OCI-M2 (cell line): ENCODE results near the gene CORO1A.
"Not testable (repeated sequence)": the region's sequence is repeated elsewhere in the genome, so short reads cannot be mapped to it uniquely, and the experiment has no call there.

Experiments used
- DNase-seq: peaks from one replicate; lab custom pipeline; 2025; ENCODE audit not compliant: unreplicated experiment; lab: John Stamatoyannopoulos, UW

CORO1A gene

DNA sequence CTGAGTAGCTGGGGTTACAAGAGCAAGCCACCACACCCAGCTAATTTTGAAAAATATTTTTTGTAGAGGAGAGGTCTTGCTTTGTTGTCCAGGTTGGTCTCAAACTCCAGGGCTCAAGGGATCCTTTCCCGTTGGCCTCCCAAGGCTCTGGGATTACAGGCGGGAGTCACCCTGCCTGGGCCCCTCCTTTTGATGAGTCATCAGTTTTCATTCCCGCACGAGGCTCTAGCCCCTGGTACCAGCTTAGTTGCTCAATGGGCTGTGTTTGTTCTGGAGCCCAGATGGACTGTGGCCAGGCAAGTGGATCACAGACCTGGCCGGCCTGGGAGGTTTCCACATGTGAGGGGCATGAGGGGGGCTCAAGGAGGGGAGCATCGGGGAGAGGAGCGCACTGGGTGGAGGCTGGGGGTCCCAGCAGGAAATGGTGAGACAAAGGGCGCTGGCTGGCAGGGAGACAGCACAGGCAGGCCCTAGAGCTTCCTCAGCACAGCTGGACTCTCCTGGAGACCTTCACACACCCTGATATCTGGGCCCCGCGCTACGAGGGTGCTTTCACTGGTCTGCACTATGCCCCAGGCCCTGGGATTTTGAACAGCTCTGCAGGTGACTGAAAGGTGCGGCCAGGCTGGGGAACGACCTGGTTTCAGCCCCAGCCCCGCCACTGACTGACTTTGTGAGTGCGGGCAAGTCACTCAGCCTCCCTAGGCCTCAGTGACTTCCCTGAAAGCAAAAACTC is 16.4 kb downstream of the CORO1A start:
- DNase-seq = not testable (repeated sequence)

DNA sequence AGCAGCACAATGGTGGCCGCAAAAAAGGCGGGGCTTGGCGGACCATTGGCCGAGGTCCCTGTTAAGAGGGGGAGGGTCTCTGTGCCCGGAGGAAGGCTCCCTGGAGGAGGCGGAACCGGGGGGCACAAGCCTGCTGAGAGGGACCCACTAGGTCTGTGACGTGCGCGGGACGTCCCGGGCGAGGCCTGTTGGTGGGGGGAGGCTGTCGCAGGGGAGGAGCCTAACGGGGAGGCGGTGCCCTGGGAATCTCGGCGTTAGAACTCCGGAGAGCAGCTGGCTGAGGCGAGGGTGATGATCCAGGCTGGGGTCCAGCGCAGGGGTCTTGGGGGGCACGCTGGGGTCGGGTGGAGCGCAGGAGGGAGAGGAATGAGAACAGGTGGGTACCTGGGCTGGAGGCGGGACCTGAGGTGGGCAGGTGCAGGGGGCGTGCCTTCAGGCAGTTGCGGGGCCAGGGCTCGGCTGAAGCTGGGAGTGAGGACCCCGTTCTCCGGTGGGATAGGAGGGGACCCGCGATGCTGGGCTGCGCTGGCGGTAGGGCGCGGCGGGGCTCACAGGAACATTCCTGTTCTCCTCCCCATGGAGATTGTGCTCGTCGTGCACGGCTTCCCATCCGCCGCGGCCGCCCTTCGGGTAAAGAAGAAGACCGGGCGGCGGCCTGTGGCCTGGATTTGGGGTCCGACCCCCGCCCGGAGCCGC is 22.3 kb downstream of the CORO1A start:
- DNase-seq = not testable (repeated sequence)

DNA sequence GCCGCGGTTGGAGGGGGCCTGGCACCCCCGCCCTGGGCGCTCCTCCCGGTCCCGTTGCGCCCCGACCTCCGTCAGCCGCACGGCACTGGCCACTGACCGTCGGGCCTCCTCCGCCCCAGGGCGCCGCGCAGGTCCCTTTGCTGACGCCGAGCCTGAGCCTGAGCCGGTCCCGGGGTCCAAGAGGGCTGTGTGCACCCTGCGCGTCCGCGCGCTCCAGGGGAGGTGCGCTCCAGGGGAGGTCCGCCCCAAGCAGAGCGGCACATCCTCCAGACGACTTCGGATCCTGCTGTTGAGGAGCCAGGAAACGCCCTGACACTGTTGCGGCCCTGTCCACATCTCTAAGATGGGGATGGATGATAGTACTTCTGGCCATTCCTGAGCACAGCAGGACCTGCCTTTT is 22.9 kb downstream of the CORO1A start:
- not testable (repeated sequence) for DNase-seq

- DNase-seq = not testable (repeated sequence)
Observed at GRCh38 chr16:30207063-30207704, 23.8 kb downstream of the CORO1A start.

DNA sequence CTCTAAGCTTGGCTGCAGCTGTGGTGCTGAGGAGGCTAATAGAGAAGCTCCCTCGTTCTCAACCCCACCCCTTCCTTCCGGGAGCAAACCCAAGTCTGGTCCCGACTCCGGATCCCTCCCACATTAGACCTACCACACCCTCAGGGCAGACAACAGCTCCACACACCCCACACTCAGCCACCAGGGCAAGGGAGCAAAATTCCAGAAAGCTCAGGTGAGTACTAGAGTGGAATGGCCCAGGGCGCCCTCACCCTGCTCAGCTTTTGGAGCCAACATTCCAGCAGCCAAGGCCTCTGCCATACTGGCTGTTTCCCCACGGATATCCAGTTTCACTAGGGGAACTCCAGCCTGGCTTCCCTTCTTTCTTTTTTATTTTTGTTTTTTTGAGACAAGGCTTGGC is 25.6 kb downstream of the CORO1A start:
- not testable (repeated sequence) for DNase-seq

DNA sequence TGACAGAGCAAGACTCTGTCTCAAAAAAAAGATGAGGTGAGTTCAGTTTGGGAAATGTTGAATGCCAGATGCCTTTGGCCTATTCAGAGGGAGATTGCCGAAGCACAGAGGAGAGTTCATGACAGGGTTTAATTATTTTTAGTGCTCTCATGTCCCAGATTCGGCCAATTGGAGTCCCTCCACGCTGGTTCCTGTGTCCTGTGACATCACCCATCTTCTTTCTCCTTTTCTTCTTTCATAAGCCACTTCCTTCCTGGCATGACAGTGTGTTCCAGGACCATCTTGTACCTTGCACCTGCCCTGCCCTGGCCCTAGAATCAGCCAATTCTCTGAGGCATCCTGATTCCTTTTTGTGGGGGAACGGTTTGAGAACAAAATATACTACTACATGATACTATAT is 28.0 kb downstream of the CORO1A start:
- DNase-seq = not testable (repeated sequence)

- DNase-seq = not testable (repeated sequence)
Observed at GRCh38 chr16:30217082-30217481, 33.7 kb downstream of the CORO1A start.
